WTC11 (cell line): ENCODE measurements around the gene PRDX6. TPM values are rescaled to one million over a fixed set of nuclear protein-coding genes. Genes with fewer than 3 reads are reported as not detected.

Source experiments
- ATAC-seq: fragments of 200-7000 bp; cut with Tn5 transposase; 2 replicates; pipeline ENCODE4 v1.10.0; 2021; ENCODE audit warnings: mild to moderate bottlenecking, moderate library complexity
- CTCF ChIA-PET: fragments of 300-600 bp; sonication (Branson Sonifier 250); formaldehyde crosslinking; loops from one replicate; lab custom pipeline; 2021; ENCODE audit warnings: antibody characterized with exemption; lab: Charles Lee
- POLR2A ChIA-PET: fragments of 350-600 bp; sonication (Branson Sonifier 250); formaldehyde crosslinking; loops from one replicate; lab custom pipeline; 2021; ENCODE audit warnings: antibody characterized with exemption; lab: Charles Lee
- DNase-seq: peaks from one replicate; pipeline ENCODE4 v3.0.0; 2021; ENCODE audit warnings: low spot score
- H3K27ac Mint-ChIP-seq: 2 replicates; pipeline ENCODE4 v1.8.0; 2021; ENCODE audit warnings: mixed read lengths
- H3K27me3 Mint-ChIP-seq: 2 replicates; pipeline ENCODE4 v1.8.0; 2021; ENCODE audit warnings: low read depth, mild to moderate bottlenecking, moderate library complexity, mixed read lengths
- H3K36me3 Mint-ChIP-seq: 2 replicates; pipeline ENCODE4 v1.8.0; 2021; ENCODE audit warnings: mixed read lengths
- H3K4me1 Mint-ChIP-seq: 2 replicates; pipeline ENCODE4 v1.8.0; 2022; ENCODE audit warnings: mixed read lengths
- H3K4me3 Mint-ChIP-seq: 2 replicates; pipeline ENCODE4 v1.8.0; 2021; ENCODE audit warnings: mild to moderate bottlenecking, moderate library complexity, mixed read lengths
- H3K9me3 Mint-ChIP-seq: 2 replicates; pipeline ENCODE4 v1.8.0; 2021; ENCODE audit warnings: mixed read lengths
- ATF6 ChIP-seq: sonication (generic); formaldehyde crosslinking; IDR thresholded peaks from 2 replicates; pipeline ENCODE4 v1.8.1; 2023; ENCODE audit warnings: mild to moderate bottlenecking, missing genetic modification reagents
- E2F4 ChIP-seq: sonication (generic); formaldehyde crosslinking; IDR thresholded peaks from 2 replicates; pipeline ENCODE4 v1.8.1; 2022; ENCODE audit warnings: low read depth, mild to moderate bottlenecking, moderate library complexity, missing genetic modification reagents, borderline replicate concordance
- GABPB1 ChIP-seq: sonication (generic); formaldehyde crosslinking; IDR thresholded peaks from 2 replicates; pipeline ENCODE4 v1.8.1; 2023; ENCODE audit warnings: mild to moderate bottlenecking, missing genetic modification reagents
- GRHL2 ChIP-seq: fragments of 250-450 bp; sonication (Bioruptor Pico); IDR thresholded peaks from 2 replicates; pipeline ENCODE4 v1.8.0; 2022; ENCODE audit warnings: mild to moderate bottlenecking, moderate library complexity; ENCODE audit not compliant: insufficient replicate concordance, severe bottlenecking
- HMGA2 ChIP-seq: fragments of 250-450 bp; sonication (Bioruptor Pico); IDR thresholded peaks from 2 replicates; pipeline ENCODE4 v1.4.0; 2021; ENCODE audit warnings: mild to moderate bottlenecking, moderate library complexity
- NFATC4 ChIP-seq: fragments of 250-450 bp; sonication (Bioruptor Pico); IDR thresholded peaks from 2 replicates; pipeline ENCODE4 v1.9.0; 2021; ENCODE audit warnings: mild to moderate bottlenecking
- PRRX2 ChIP-seq: fragments of 250-450 bp; sonication (Bioruptor Pico); IDR thresholded peaks from 2 replicates; pipeline ENCODE4 v1.8.0; 2021; ENCODE audit warnings: mild to moderate bottlenecking
- SMAD3 ChIP-seq: sonication (generic); formaldehyde crosslinking; IDR thresholded peaks from 2 replicates; pipeline ENCODE4 v1.8.0; 2022; ENCODE audit warnings: missing genetic modification reagents, mild to moderate bottlenecking, borderline replicate concordance
- SP1 ChIP-seq: sonication (generic); formaldehyde crosslinking; conservative IDR thresholded peaks from 2 replicates; pipeline ENCODE4 v1.8.1; 2022; ENCODE audit warnings: missing genetic modification reagents
- ZNF121 ChIP-seq: sonication (generic); formaldehyde crosslinking; IDR thresholded peaks from 2 replicates; pipeline ENCODE4 v1.8.0; 2023; ENCODE audit warnings: missing genetic modification reagents
- ZNF138 ChIP-seq: sonication (generic); formaldehyde crosslinking; conservative IDR thresholded peaks from 2 replicates; pipeline ENCODE4 v1.8.1; 2022; ENCODE audit warnings: mild to moderate bottlenecking, moderate library complexity, missing genetic modification reagents
- ZNF263 ChIP-seq: sonication (generic); formaldehyde crosslinking; IDR thresholded peaks from 2 replicates; pipeline ENCODE4 v1.8.1; 2022; ENCODE audit warnings: low read depth, mild to moderate bottlenecking, moderate library complexity, missing genetic modification reagents
- ZNF281 ChIP-seq: sonication (generic); formaldehyde crosslinking; IDR thresholded peaks from 2 replicates; pipeline ENCODE4 v1.8.0; 2023; ENCODE audit warnings: mild to moderate bottlenecking, missing genetic modification reagents
- total RNA-seq: library from RNA; stranded (reverse); gene quantifications from 3 replicates; pipeline ENCODE4 v1.2.3, GENCODE V29; 2021
- TF ChIP-seq, protein P1 (sequence below): sonication (generic); formaldehyde crosslinking; IDR thresholded peaks from 2 replicates; pipeline ENCODE4 v1.8.1; 2022; ENCODE audit warnings: missing genetic modification reagents, borderline replicate concordance
- TF ChIP-seq, protein P2 (sequence below): sonication (generic); formaldehyde crosslinking; IDR thresholded peaks from 2 replicates; pipeline ENCODE4 v1.8.1; 2023; ENCODE audit warnings: mild to moderate bottlenecking, moderate library complexity, missing genetic modification reagents
- TF ChIP-seq, protein P3 (sequence below): fragments of 250-450 bp; sonication (Bioruptor Pico); IDR thresholded peaks from 2 replicates; pipeline ENCODE4 v1.8.0; 2021; ENCODE audit warnings: mild to moderate bottlenecking

Gene PRDX6
- total RNA-seq, 1 experiment from 2014 or later, result 538 TPM

DNA sequence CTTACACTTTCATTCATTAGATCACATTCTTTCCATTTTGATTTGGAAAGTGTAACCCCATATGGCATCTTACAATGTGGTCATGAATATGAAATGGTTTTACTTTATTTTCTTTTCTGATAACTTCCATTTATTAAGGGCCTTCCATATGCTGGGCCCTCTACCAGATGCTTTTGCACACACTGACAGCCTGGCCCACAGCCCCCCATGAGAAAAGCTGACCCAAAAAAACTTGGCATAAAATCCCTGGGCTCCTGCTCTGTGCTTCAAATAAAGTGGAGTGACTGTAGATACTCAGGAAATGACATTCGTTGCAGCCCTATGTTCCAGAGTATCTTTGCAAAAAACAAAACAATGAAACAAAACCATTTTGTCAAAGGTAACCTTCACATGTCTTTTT is 48.8 kb downstream of the PRDX6 start:
- Mint-ChIP-seq H3K4me1 (peaks cover 43% of the 10 kb centered on the region), H3K27ac (no peak overlapping the region), H3K9me3 (no peaks in the 10 kb centered on the region), H3K27me3 (no peaks in the 10 kb centered on the region), H3K4me3 (no peak overlapping the region), H3K36me3 (no peaks in the 10 kb centered on the region)
- TF ChIP-seq, protein P1, sequence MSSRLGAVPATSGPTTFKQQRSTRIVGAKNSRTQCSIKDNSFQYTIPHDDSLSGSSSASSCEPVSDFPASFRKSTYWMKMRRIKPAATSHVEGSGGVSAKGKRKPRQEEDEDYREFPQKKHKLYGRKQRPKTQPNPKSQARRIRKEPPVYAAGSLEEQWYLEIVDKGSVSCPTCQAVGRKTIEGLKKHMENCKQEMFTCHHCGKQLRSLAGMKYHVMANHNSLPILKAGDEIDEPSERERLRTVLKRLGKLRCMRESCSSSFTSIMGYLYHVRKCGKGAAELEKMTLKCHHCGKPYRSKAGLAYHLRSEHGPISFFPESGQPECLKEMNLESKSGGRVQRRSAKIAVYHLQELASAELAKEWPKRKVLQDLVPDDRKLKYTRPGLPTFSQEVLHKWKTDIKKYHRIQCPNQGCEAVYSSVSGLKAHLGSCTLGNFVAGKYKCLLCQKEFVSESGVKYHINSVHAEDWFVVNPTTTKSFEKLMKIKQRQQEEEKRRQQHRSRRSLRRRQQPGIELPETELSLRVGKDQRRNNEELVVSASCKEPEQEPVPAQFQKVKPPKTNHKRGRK (CRISPR knock-in tag), result no peak
- TF ChIP-seq SP1 (CRISPR knock-in tag) (no peak), GABPB1 (CRISPR knock-in tag) (no peak), ZNF138 (no peak), SMAD3 (CRISPR knock-in tag) (no peak), GRHL2 (CRISPR knock-in tag) (no peak), E2F4 (CRISPR knock-in tag) (no peak), ZNF263 (CRISPR knock-in tag) (no peak), ATF6 (no peak), ZNF121 (CRISPR knock-in tag) (no peak), PRRX2 (CRISPR knock-in tag) (no peak), ZNF281 (CRISPR knock-in tag) (no peak), NFATC4 (CRISPR knock-in tag) (no peak), HMGA2 (CRISPR knock-in tag) (no peak)
- TF ChIP-seq, protein P2, sequence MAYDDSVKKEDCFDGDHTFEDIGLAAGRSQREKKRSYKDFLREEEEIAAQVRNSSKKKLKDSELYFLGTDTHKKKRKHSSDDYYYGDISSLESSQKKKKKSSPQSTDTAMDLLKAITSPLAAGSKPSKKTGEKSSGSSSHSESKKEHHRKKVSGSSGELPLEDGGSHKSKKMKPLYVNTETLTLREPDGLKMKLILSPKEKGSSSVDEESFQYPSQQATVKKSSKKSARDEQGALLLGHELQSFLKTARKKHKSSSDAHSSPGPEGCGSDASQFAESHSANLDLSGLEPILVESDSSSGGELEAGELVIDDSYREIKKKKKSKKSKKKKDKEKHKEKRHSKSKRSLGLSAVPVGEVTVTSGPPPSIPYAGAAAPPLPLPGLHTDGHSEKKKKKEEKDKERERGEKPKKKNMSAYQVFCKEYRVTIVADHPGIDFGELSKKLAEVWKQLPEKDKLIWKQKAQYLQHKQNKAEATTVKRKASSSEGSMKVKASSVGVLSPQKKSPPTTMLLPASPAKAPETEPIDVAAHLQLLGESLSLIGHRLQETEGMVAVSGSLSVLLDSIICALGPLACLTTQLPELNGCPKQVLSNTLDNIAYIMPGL, result no peak
- TF ChIP-seq, protein P3, sequence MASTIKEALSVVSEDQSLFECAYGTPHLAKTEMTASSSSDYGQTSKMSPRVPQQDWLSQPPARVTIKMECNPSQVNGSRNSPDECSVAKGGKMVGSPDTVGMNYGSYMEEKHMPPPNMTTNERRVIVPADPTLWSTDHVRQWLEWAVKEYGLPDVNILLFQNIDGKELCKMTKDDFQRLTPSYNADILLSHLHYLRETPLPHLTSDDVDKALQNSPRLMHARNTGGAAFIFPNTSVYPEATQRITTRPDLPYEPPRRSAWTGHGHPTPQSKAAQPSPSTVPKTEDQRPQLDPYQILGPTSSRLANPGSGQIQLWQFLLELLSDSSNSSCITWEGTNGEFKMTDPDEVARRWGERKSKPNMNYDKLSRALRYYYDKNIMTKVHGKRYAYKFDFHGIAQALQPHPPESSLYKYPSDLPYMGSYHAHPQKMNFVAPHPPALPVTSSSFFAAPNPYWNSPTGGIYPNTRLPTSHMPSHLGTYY (CRISPR knock-in tag), result no peak
- ChIA-PET CTCF (no interaction called here), POLR2A (no interaction called here)
- ATAC-seq (no peak), DNase-seq (no peak)
